ENCODE results near the gene ADAMTSL1. TPM values are rescaled to one million over a fixed set of nuclear protein-coding genes. Genes with fewer than 3 reads are reported as not detected.

ADAMTSL1 gene
- total and polyA plus RNA-seq, 2 of the 8 experiments (the other 6 are each of a cell fraction or from before 2014, with no cell fraction given), result 0.84 to 1.1 TPM

GRCh38 chr9:18863791-18864190 lies 389.8 kb downstream of the ADAMTSL1 start:
- no peaks in the 10 kb centered on the region for H4K20me1 ChIP-seq (replicated peaks in 1 of 2; ENCODE audit: control insufficient read depth in 1 of 2, insufficient read depth in 2 of 2, low read length in 2 of 2)
- no peak overlapping the region for H3K9ac ChIP-seq (replicated peaks in 1 of 4; ENCODE audit: extremely low read depth in 1 of 4, low read depth in 3 of 4, low read length in 3 of 4)
- H3K23me2 ChIP-seq (ENCODE audit: low read depth, low read length), result no peaks in the 10 kb centered on the region
- DNase-seq (ENCODE audit: low read depth in 1 of 2, low spot score in 2 of 2) (no peak), FAIRE-seq (no peak)
- no peak overlapping the region for H3K23ac ChIP-seq (ENCODE audit: insufficient read length)
- no peaks in the 10 kb centered on the region; the same call in 1 of the 2 replicates for H3K79me1 ChIP-seq (ENCODE audit: low read depth, low read length)
- no peak overlapping the region for H2BK20ac ChIP-seq (ENCODE audit: low read length)
- no peak overlapping the region for H2AK5ac ChIP-seq (ENCODE audit: low read depth, low read length)
- no peak overlapping the region for H4K8ac ChIP-seq (ENCODE audit: extremely low read depth, insufficient read depth, low read length)
- no peaks in the 10 kb centered on the region for H3K79me2 ChIP-seq (ENCODE audit: control insufficient read depth in 1 of 2, insufficient read depth in 2 of 2, low read length in 2 of 2)
- H3K4me3 ChIP-seq (ENCODE audit: extremely low read depth in 1 of 4, insufficient read depth in 2 of 4, low read depth in 3 of 4, low read length in 4 of 4), result no peak overlapping the region
- no peak overlapping the region for H2BK120ac ChIP-seq (replicated peaks; ENCODE audit: low read depth, low read length)
- no peak overlapping the region for H2BK12ac ChIP-seq (ENCODE audit: low read depth, low read length)
- no peak overlapping the region for H3K4ac ChIP-seq (replicated peaks; ENCODE audit: insufficient read length, low read depth, low read length)
- no peak overlapping the region for H3K56ac ChIP-seq (replicated peaks; ENCODE audit: insufficient read length, low read depth, low read length)
- H3K14ac ChIP-seq (ENCODE audit: insufficient read length), result no peak overlapping the region
- H2BK15ac ChIP-seq (ENCODE audit: low read length), result no peak overlapping the region
- CTCF ChIA-PET (ENCODE audit: partially characterized antibody), result interaction anchor here (1.3 to 1.5 kb wide), 3 partner anchors 12 to 46 kb away, joined by 3 to 7 read pairs (median 4); no protein-coding TSS in a partner anchor
- no peak overlapping the region for H3K4me2 ChIP-seq (ENCODE audit: insufficient read depth in 1 of 2, low read depth in 2 of 2, low read length in 2 of 2)
- no peak overlapping the region for H3K18ac ChIP-seq (ENCODE audit: extremely low read depth, low read length)
- no peak overlapping the region for H2BK5ac ChIP-seq (ENCODE audit: low read depth, low read length)
- no peak overlapping the region for H4K91ac ChIP-seq (replicated peaks; ENCODE audit: insufficient read length, low read length)
- no peak overlapping the region for H3K27ac ChIP-seq (ENCODE audit: low read depth, low read length)
- no peaks in the 10 kb centered on the region for H3K36me3 ChIP-seq (ENCODE audit: control insufficient read depth in 2 of 4, insufficient read depth in 4 of 4, low read length in 3 of 4)
- H3K4me1 ChIP-seq (replicated peaks in 1 of 4; ENCODE audit: control insufficient read depth in 3 of 4, insufficient read depth in 4 of 4, low read length in 3 of 4), result peaks cover 0 to 6% (median 4%) of the 10 kb centered on the region in 4 experiments; a peak in 2 of 7 replicates
- WGBS, 2 experiments (ENCODE audit: extremely low coverage in 1 of 2, insufficient coverage in 1 of 2, insufficient read length in 1 of 2, insufficient replicate concordance in 2 of 2, low coverage in 1 of 2, low lambda C conversion rate in 2 of 2, missing lambda C conversion rate in 1 of 2), result 96% methylated on average over 4 of the region's 4 CpGs; no CpG with 5 or more reads in 1 of the 2 experiments
- H4K5ac ChIP-seq (ENCODE audit: insufficient read length, low read depth, low read length), result no peak overlapping the region
- no peaks in the 10 kb centered on the region for H3K27me3 ChIP-seq (replicated peaks in 1 of 4; ENCODE audit: control insufficient read depth in 3 of 4, extremely low read depth in 1 of 4, insufficient read depth in 3 of 4, low read length in 3 of 4)
- no peaks in the 10 kb centered on the region for H3K9me3 ChIP-seq (ENCODE audit: insufficient read depth in 2 of 2, low read depth in 1 of 2, low read length in 1 of 2)
- H2AFZ ChIP-seq (ENCODE audit: low read length), result no peak overlapping the region
- POLR2A ChIA-PET (ENCODE audit: partially characterized antibody), result no interaction called here
- no peak for TF ChIP-seq KDM1A (IDR thresholded peaks at IDR 0.05; ENCODE audit: borderline replicate concordance, low read length)
- TF ChIP-seq JUN (IDR thresholded peaks at IDR 0.05; ENCODE audit: low read depth, low read length), result no peak
- no peak for TF ChIP-seq TCF12 (IDR thresholded peaks at IDR 0.05; ENCODE audit: low read depth, low read length)
- TF ChIP-seq POLR2AphosphoS5 (IDR thresholded peaks at IDR 0.05; ENCODE audit: low read depth, low read length), result no peak
- TF ChIP-seq BRCA1 (IDR thresholded peaks at IDR 0.05; ENCODE audit: low read depth, low read length), result no peak
- no peak for TF ChIP-seq KDM4A (IDR thresholded peaks at IDR 0.05; ENCODE audit: low read depth, low read length, severe bottlenecking)
- TF ChIP-seq RFX5 (IDR thresholded peaks at IDR 0.05; ENCODE audit: borderline replicate concordance, low read depth, low read length), result no peak
- TF ChIP-seq POU5F1 (IDR thresholded peaks at IDR 0.05; ENCODE audit: low read depth, low read length), result no peak
- TF ChIP-seq EGR1 (IDR thresholded peaks at IDR 0.05; ENCODE audit: borderline replicate concordance, low read depth, low read length), result no peak
- TF ChIP-seq RAD21 (IDR thresholded peaks at IDR 0.05 in 1 of 2, conservative IDR thresholded peaks at IDR 0.05 in 1 of 2; ENCODE audit: low read depth in 2 of 2, low read length in 2 of 2), result no peak
- TF ChIP-seq KDM5A (IDR thresholded peaks at IDR 0.05; ENCODE audit: low read length), result no peak
- no peak for TF ChIP-seq SAP30 (IDR thresholded peaks at IDR 0.05; ENCODE audit: insufficient read depth, insufficient replicate concordance, low read length)
- no peak for TF ChIP-seq SIRT6 (IDR thresholded peaks at IDR 0.05; ENCODE audit: low read length)
- no peak for TF ChIP-seq CBX8 (IDR thresholded peaks at IDR 0.05; ENCODE audit: borderline replicate concordance, low read depth, low read length)
- TF ChIP-seq HDAC2 (IDR thresholded peaks at IDR 0.05; ENCODE audit: borderline replicate concordance in 1 of 2, low read depth in 2 of 2, low read length in 2 of 2), result no peak

Data from H1 (cell line).